Stimulated activated naive CD4-positive, alpha-beta T cell (primary cell): ENCODE measurements around the gene RACGAP1.

Experiments
- DNase-seq, 6 experiments: peaks; one replicate each; lab custom pipeline; 2025; lab: John Stamatoyannopoulos, UW

The RACGAP1 gene

DNA sequence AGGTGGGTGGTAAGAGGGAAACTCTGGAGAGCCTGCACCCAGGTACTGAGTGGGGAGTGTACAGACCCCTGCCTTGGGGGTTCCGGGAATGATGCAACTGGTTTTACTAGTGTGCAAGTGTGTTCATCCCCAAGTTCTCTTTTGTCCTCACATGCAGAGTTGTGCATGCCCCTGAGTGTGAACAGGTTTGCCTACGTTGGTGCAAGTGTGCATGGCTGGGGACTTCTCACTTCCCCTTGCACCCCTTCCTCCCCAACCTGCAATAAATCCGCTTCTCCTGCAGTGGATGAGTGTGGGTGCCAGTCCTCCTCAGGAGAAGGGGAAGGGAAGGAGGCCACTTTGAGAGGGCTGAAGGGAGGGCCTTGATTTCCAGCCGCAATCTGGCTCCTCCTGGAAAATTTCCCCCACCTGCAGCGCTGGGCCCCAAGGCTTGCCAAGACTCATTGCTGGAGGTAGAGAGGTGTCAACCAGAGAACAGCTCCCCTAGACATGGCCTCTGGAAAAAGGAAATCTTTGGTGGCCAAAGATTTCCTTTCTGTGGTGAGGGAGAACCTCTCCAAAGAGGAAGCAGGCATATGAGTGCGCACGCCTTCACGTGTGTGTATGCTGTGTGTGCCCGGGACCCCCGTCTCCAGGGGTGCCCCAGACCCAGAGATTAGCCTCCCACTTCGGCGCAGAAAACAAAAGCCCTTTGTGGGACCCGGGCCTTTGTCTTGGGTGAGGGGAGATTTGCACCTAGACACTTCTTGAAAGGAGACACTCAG lies 69.2 kb downstream of the RACGAP1 start:
- DNase-seq: no peak

DNA sequence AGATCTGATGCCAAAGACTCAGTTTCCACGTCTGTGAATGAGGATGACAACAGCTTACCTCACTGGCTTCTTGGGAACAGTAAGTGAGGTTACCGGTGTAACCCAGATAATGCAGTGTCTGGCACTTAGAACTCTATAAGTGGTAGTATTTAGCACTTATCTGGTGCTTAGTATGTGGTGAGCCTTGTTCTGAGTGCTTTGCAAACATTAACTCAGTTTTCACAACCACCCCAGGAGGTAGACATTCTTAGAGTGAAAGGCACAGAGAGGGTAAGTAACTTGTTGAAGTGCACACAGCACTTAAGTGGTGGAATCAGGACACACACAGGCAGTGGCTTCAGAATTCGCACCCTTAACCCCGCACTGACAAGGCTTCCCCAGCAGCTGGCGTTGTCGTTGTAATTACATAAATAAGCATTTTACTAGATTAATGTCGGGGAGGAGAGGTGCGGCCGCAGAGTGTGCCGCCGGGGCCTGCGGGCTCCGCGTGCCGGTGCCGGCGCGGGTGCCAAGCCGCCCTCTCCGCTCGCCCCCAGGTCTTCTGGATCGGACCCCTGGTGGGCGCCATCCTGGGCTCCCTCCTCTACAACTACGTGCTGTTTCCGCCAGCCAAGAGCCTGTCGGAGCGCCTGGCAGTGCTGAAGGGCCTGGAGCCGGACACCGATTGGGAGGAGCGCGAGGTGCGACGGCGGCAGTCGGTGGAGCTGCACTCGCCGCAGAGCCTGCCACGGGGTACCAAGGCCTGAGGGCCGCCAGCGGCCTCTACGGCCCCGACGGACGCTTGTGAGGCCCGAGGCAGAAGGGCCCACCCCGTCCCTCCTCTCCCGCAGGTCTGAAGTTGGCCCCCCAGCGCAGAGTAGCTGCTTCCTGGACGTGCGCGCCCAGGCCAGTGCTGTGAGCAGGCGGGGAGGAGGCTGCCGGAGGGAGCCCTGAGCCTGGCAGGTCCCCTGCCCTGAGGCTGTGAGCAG lies 70.1 kb downstream of the RACGAP1 start:
- DNase-seq: no peak

DNA sequence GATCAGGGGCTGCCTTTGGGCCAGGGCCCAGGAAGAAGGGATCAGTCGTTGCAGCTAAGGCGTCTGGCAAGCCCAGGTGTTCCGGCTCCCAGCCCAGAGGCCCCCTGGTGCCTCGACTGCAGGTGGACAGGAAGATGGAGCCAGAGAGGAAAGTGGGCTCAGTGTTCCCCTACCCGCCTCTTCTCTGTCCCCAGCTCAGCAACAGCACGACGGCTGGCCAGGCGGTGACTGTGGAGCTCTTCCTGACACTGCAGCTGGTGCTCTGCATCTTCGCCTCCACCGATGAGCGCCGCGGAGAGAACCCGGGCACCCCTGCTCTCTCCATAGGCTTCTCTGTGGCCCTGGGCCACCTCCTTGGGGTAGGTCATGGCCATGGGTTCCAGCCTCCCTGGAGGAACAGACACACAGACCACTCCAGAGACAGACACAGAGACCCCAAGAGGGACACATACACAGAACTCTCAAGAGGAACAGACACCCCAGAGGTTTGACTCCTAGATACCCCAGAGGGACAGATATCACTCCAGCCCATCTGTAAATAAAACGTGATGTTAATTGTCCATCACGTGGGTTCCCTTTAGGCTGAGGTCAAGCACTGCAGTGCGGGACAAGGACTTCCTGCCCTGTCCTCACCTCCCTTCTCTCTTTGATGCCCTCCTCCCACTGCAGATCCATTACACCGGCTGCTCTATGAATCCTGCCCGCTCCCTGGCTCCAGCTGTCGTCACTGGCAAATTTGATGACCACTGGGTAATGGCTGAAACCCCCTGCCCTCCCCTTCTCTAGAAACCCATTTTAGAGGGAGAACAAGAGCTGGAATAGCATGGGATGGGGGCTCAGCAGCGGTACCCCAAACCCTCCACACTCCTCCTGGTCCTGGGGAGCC lies 71.1 kb downstream of the RACGAP1 start:
- DNase-seq: no peak

DNA sequence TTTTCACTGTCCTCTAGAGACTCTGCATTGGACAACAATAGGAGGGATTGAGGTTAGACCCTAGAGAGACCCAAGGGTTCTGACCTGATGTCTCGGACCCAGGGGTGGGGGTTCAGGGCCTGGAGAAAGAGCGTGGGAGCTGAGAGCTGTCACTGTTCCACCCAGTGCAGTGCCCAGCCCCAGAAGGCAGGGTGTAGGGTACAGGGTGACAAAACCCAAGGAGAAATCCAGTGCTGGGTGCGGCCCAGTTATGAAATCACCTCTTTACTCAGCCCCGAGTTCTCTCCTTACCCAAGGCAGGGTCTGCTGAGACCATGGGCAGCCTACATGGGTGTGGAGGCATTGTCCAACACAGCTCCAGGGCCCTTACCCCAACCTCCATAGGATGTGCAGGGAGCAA lies 72.1 kb downstream of the RACGAP1 start:
- DNase-seq: no peak

DNA sequence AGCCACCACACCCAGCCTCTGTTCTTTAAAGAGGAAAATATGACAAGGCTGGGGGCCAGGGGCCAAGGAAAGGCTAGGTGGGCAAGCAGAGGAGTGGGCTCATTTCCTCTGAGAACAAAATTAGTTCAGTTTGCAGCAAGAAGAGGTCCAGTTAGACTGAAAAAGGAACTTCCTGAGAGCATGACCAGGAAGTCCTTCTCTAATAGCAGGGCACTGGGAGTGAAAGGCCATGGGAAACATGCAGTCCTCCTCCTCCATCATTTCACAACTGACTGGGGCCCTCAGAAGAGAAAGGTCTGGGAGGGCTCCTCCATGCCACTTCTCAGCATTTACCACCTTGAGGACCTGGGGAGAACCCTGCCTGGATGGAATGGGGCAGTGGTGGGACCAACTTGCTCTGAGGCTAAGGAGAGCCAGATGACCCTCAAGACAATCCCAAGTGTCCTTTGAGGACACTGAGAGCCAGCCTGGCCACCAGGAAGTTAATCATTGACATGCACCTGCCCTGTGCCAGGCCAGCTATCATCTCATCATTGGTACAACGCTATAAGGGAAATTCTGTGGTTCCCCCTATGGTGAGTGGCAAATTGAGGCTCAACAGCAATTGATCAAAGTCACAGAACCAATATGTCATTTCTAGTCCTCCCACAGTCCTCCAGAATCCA lies 72.8 kb downstream of the RACGAP1 start:
- DNase-seq: no peak

DNA sequence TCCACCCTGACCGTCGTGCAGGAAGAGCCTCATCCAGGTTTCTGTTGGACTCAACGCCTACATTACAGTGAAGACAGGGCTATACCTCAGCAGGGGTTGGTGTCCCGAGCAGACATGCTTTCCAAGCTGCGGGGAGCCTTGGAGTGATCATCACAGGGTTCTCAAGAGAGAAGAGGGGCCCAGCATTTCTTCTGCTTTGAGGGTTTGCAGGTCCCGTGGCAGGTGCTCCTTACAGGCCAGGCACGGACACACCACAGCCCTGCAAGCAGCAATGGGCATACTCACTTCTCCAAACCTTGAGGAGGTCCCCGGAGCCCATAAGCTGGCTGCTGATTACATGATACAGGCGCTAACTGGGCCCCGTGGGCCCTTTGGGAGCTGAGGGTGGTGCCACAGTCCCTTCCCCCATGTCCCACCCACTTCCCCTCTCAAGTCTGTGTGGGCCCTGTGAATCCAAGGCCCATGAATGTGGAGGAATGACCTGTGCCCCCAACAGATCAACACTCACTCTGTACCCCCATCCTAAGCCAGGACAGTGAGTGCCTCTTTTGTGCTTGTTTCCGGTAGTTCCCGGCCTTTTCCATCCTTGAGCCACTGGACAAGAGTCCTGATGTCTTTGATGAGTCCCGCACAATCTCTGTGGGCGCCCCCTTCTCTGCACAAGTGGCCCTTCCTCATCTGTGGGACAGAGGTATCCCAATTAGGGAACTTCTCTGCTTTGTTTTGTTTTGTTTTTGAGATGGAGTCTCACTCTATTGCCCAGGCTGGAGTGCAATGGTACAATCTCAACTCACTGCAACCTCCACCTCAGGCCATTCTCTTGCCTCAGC lies 73.7 kb downstream of the RACGAP1 start:
- no peak for DNase-seq

DNA sequence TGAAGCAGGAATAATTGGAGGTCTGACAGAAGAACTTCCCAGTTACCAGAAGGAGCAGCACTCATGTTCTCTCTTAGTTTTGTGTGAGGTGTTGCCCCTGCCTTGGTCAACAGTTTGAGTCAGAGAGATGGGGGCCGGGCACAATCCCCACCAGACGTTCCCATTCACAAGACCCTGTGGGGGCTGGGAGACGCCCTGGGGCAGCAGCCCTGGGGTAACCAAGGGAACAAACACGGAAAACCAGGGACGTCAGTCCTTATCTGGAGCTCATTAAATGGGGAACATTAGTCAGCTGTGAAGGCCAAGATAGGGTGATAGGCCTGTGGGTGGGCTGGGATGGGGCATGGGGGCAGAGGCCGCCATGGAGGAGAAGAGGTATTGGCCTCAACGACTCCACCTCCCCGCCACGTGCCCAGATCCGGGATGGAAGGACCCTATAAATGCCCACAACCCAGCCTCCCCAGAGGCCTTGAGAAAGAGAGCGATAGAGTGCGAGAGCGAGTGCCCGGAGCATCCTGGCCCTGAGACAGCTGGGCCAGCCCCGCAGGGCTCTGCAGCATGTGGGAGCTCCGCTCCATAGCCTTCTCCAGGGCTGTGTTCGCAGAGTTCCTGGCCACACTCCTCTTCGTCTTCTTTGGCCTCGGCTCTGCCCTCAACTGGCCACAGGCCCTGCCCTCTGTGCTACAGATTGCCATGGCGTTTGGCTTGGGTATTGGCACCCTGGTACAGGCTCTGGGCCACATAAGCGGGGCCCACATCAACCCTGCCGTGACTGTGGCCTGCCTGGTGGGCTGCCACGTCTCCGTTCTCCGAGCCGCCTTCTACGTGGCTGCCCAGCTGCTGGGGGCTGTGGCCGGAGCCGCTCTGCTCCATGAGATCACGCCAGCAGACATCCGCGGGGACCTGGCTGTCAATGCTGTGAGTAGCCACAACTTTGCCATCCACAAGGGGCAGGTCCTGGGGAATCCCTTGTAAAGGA lies 74.7 kb downstream of the RACGAP1 start, which contains the start of gene AQP2:
AQP2 (plus strand) TSS at position 465 of the 979 bp plus-strand sequence; CDS start at position 559, 94 bp downstream.
- DNase-seq: no peak

DNA sequence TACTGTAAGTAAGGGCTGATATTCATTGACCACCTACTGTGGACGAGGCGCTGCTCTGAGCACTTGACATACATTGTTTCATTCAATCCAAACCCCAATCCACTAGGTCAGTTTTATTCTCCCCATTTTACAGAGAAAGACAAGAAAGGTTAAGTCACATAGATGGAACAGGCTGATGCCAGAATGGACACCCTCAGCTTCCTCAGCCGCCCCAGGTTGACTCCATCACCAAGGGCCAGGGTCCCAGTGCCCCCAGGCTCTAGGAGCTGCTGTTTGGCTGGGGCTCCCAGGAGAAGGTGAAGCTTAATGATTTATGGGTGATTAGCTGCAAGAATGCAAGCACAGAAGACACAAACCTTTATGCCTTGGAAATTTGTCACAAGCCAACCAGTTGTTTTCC lies 75.4 kb downstream of the RACGAP1 start:
- no peak for DNase-seq

DNA sequence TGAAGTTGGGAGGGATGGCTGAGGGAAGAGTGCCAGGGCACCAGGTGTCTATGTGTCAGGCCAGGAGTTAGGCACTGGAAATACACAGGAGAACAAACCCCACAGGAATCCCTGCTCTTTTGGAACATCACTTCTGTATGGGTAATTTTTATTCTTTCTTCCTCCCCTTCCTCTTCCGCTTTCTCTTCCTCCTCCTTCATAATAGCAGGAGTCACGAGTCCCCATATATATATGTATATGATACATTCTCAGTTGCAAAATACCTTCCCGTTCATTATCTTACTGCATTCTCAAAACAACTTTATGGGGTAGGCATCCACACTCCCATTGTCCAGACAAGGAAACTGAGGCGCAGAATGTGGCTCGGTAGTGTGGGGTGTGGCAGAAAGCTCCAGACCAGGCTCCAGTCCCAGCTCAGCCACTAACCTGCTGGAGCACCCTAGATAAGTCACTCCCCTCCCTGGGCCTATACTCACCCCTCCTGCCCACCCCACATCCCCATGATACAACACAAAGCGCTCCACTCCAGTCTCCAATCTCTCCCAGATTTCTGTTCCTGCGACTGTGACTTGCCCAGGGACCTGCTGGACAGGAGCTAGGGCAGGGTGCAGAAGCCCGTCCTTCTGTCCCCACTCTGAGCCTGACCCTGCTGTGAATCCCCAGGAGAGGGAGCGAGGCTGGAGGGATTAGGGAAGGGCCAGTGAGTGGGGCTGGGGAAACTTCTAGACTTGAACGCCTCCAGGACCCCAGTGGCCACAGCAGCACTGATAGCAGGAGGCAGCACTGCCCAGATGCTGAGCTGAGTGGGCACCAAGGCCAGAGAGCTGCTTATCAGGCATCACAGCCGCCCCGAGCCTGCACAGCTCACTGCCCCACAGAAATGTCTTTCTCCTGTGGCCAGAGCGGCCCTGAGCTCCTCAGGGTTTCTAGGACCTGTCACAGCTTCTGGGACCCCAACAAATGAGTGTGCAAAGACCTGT lies 76.1 kb downstream of the RACGAP1 start:
- no peak for DNase-seq

DNA sequence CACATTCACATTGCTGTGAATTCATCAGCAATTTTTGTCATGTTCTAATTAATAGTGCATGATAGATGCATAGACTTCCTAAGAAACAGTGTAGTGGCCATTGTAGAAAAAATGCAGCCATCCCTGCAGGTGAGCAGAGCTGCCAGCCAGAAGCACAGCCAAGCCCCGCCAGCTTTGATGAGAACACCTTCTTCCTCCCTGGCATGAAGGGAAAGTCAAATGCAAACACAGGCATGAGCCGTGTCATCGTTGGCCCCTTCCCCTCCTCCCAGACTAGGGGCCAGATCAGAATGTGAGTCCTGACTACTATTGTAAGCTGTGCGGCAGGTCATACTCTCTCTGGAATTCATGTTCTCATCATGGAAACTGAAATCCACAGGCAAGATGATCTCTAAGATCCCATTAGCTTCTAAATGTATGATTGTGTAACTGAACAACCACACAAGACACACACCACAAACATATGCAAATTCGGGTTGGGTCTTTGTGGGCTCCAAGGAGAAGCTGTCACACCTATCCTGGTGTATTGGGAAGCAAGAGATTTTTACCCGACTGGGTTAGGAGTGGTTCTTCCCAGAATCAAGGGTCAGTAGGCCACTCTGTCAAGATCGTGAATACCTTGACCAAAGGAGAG lies 77.6 kb downstream of the RACGAP1 start:
- no peak for DNase-seq

DNA sequence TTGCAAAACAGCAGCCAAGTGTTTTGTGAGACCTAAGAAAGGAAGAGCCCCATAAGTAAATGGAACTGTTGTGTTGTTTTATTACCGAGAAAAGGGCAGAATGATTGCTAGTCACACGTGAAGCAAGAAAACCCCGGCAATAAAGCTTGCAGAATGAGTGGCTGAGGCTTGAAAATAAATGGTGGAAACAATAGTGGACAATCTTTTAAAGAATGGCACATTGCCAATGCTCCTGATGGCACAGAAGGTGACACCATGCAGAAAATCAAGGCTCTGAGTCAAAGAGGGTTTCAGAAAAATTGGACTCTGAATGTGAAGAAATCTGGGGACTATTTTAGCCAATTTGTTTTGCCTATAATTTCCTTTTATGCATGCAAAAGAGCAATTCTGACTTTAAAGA lies 78.8 kb downstream of the RACGAP1 start:
- DNase-seq: no peak

DNA sequence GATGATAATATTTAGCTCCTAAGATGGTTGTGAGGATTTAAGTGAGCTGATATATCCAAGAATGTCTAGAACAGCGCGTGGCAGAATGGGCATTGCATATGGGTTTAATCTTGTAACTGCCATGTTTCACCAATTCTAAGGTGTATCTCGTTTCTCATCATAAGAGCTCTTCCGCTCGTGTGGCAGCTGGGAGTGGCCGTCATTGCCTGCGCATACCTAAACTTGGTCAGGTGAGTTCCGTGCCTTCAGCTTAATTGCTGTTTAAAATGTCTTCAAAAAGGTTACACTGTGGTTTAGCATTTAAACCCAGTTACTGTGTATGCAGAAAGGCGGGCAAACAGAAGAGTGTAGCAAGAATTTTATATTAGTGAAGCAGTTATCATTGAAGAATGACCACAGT lies 79.2 kb downstream of the RACGAP1 start:
- DNase-seq: no peak

DNA sequence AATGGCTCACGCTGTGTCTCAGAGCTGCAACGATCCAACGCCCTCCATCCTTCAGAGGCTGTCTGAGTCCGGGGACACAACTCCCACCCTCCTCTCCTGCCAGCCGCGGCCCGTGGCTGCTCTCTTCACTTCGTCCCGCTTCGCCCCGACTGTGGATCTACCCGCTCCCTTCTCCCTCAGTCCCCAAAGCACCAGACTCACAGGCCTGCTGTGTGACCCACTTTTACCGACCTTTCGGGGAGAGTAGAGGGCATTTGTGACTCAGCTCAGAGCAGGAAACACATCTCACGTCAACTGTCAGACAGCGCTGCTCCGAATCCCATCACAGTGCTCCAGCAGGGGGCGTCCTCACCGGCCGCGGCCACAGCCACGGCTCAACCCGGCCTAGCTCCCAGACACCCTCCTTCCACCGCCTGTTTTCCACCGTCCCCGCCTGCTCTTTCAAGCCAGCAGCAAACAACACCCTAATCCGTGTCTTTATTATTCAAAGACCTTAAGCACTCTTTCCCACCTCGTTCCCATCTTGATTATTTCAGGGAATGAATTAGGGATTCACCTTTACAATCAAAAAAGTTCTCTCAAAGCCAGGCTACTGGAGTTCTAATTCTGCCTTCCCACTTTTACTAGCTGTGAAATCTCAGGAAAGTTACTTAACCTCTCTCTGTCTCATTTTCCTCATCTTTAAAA lies 79.8 kb downstream of the RACGAP1 start:
- DNase-seq: peak; percentile 17 to 75 (median 58)

DNA sequence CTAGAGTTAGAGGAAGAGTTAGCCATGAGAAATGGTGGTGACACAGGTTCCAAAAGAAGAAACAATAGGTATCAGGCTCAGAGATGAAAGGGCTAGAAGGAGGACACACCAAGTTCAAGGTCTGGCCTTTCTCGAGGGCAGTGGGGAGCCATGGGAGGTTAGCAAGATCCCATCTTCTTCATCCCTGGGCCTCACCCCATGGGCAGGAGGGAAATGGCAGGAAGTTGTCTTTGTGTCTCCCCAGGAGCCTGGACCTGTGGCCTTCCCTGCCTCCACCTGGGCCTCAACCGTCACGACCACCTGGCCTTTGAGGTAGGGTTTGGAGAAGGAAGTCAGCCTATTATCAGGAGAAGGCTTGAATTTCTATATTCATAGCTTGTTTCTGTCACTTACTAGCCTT lies 80.6 kb downstream of the RACGAP1 start:
- DNase-seq: no peak

DNA sequence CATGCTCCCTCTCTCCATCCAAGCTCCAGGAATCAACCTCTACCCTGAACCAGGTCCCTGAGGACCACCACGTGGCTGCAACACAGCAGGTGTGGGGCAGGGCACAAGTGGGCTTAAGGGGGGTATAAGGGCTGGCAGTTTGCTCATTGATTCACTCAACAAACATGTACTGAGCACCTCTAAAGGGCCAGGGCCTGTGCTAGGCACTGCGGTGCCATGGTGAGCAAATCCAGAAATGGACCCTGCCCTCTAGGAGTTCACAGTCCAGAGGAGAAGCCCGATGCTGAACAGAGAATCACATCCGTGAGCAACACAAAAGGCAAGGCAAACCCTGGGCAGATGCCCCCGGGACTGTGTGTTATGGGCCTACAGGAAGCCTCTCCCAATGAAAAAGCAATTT lies 81.2 kb downstream of the RACGAP1 start:
- DNase-seq: no peak

DNA sequence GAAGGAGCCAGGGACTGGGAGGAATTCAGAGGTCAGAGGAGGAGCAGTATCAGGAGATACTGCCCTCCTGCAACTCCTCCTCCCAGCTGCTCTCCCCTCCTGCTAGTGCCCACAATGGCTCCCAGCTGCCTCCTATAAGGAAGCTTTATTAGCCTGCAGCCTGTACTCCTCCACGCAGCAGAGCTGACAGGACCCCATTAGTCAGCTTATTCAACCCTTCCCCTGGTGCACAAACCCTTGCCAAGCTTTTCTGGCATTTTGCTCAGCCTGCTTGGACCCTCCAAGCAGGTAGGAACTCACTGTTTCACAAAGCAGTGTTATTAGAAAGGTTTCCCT lies 81.7 kb downstream of the RACGAP1 start:
- DNase-seq: no peak
